Activated naive CD8-positive, alpha-beta T cell treated with anti-CD3 and anti-CD28 coated beads, Interleukin-2, amount 50 U/mL, for 24 hours (primary cell): ENCODE results near the gene ABCC11.
A peak's percentile ranks its signal among the peaks of the same experiment; 100 is the strongest.

Experiments
- ATAC-seq: fragments of 150-1000 bp; cut with Tn5 transposase; one replicate; pipeline ENCODE4 v1.10.0; 2021
- DNase-seq: peaks from one replicate; pipeline ENCODE4 v3.0.0; 2021
- H3K27ac Mint-ChIP-seq: one replicate; pipeline ENCODE4 v1.8.0; 2021; ENCODE audit warnings: mild to moderate bottlenecking, mixed read lengths
- H3K27me3 Mint-ChIP-seq: one replicate; pipeline ENCODE4 v1.8.0; 2021; ENCODE audit warnings: mixed read lengths
- H3K36me3 Mint-ChIP-seq: one replicate; pipeline ENCODE4 v1.8.0; 2021; ENCODE audit warnings: low read depth, mixed read lengths
- H3K4me1 Mint-ChIP-seq: one replicate; pipeline ENCODE4 v1.8.0; 2021; ENCODE audit warnings: mixed read lengths
- H3K4me3 Mint-ChIP-seq: one replicate; pipeline ENCODE4 v1.8.0; 2021; ENCODE audit warnings: mild to moderate bottlenecking, moderate library complexity, mixed read lengths
- H3K9me3 Mint-ChIP-seq: one replicate; pipeline ENCODE4 v1.8.0; 2021; ENCODE audit warnings: mixed read lengths

ABCC11 gene

DNA sequence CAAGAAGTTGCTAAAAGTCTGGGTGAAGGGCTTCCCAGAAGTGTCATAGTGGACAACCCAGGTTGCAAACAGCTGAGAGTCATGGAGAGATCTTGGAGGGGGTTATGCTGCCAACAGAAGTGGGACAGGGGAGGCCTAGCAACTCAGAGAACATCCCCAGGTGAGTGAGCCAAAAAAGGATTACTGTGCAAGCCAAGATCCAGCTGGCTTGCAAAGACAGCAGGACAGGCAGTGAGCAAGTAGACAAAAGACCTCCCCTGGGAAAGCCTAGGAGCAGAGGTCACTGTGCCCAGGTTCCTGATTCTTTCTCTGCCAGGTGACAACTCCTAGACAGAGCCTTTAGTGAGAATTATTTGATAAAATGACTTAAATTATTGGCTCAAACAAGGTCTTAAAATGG lies 12.7 kb downstream of the ABCC11 start:
- ATAC-seq (no peak), DNase-seq (no peak)
- Mint-ChIP-seq H3K4me3 (no peak overlapping the region), H3K36me3 (no peaks in the 10 kb centered on the region), H3K4me1 (peaks cover 22% of the 10 kb centered on the region), H3K27me3 (peaks cover 4% of the 10 kb centered on the region), H3K9me3 (no peaks in the 10 kb centered on the region), H3K27ac (no peak overlapping the region)

DNA sequence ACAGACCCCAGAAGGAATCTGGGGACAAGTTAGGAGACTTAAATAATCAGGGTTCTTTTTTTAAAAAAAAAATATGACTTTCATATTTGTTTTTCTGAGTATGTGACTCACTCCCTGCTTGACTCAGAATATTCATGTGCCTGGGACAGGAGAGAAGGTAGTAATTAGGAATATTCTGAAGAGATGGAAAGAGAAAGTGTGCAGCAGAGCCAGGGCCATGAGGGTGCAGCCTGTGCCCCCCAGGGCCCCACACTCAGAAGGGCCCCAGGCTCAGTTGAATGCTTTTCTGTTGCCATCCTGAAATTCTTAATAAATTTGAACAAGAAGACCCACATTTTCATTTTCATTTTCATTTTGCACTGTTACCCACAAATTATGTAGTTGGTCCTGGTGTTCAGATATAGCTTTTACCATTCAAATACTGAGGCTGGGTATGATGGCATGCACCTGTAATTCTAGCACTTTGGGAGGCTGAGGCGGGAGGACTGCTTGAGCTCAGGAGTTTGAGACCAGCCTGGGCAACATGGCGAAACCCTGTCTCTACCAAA lies 14.8 kb downstream of the ABCC11 start:
- no peaks in the 10 kb centered on the region for H3K9me3 Mint-ChIP-seq

DNA sequence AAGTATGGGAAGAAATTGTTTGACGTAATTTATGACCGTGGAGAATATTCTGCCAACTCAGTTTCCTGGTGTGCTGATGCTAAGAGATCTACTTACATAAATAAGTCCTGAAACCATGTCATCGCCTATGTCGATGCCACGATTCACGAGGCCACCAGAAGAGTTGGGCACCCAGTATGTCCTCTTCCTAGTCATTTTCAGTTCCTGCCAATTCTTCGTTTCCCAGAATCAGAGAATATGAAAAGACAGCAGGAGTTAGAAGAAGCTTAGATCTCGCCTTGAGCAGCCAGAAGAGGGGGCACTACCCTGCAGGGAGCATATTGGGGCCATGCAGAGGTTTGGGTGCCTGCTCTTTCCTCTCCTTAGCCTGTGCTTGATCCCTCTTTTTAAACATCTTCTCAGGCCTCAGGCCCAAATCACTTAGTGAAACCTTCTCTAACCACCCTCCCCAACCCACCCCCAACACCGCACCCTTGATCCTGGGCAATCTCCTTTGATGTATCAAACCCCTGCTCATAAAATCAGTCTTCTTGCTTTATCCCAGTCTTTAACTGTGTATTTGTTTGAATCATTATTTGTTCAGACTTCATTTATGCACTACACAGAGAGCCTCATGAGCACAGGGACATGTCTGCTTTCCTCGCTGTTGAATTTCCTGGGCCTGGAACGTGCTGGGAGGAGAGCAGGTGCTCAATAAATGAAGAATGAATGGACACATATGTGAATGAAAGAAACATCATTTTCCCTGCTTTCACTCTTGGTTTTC lies 15.4 kb downstream of the ABCC11 start:
- Mint-ChIP-seq H3K27ac (peak overlapping the region; percentile 20), H3K36me3 (no peaks in the 10 kb centered on the region), H3K4me3 (peak overlapping the region; percentile 34), H3K4me1 (peaks cover 22% of the 10 kb centered on the region), H3K9me3 (no peaks in the 10 kb centered on the region), H3K27me3 (peaks cover 5% of the 10 kb centered on the region)
- peak; percentile 81 for ATAC-seq
- DNase-seq = peak; percentile 47

More for the DNA sequence above, 14.8 kb downstream of the ABCC11 start:
- Mint-ChIP-seq H3K27ac (peak overlapping the region; percentile 20), H3K4me1 (peaks cover 22% of the 10 kb centered on the region), H3K27me3 (peaks cover 5% of the 10 kb centered on the region), H3K4me3 (peak overlapping the region; percentile 34), H3K36me3 (no peaks in the 10 kb centered on the region)
- ATAC-seq = peak; percentile 51
- no peak for DNase-seq

DNA sequence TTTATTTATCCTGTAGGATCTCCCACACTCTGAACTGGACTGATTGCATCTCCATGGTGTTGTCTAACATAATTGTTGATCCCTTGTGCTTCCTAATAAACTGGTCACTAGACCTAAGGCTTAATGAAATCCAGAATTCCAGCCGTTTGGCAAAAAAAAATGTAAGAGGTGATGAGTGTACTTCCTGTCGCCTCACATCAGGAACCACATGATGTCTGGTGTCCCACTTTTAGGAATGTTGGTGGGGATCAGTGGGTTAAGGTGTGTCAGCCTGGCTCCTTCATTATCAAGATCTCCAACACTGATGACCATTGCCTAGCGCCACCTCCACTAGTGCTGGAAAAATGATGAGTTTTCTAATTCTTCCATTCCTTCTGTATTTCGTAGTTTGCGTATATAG lies 21.9 kb downstream of the ABCC11 start:
- Mint-ChIP-seq H3K27me3 (peaks cover 5% of the 10 kb centered on the region), H3K4me1 (no peaks in the 10 kb centered on the region), H3K36me3 (no peaks in the 10 kb centered on the region), H3K4me3 (no peak overlapping the region), H3K9me3 (no peaks in the 10 kb centered on the region), H3K27ac (no peak overlapping the region)
- DNase-seq = no peak
- no peak for ATAC-seq

DNA sequence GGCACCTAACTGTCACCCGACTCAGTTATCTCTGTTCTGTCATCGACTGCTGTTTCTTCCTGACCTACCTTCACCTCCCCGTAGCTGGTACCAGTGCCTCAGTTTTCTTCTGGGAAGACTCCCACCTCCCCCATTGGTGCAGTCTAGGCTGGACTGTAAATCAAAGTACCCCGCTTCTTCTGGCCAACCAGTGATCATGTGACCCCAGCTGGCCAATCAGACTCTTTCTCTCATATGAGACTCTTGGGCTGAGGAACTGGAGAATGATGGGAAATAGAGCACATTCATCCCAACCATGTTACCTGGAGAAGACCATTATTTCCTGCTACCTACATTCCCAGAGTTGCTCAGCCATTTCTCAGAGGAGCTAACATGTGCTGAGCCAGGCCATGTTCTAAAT lies 23.8 kb downstream of the ABCC11 start:
- DNase-seq = no peak
- Mint-ChIP-seq H3K27ac (no peak overlapping the region), H3K4me1 (no peaks in the 10 kb centered on the region), H3K9me3 (peaks cover 4% of the 10 kb centered on the region), H3K4me3 (no peak overlapping the region), H3K27me3 (no peaks in the 10 kb centered on the region), H3K36me3 (no peaks in the 10 kb centered on the region)
- ATAC-seq = no peak

DNA sequence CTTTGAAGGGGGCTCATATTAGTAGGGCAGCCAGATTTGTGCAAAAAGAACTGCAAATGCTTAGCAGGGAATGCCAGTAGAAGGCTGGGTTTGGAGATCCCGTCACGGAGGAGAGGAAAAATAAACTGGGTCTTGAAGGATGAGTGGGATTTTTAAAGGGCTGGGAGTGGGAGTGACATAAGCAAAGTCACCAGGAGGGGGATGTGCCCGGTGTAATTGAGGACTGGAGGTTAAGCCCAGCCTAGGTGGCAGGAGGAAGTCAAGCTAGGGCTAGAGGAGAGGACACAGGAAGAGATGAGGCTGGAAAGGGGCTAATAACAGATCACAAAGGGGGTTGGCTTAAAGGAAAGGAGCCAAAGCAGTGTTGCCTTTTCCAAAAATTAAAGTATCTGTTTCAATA lies 26.4 kb downstream of the ABCC11 start:
- Mint-ChIP-seq H3K36me3 (no peaks in the 10 kb centered on the region), H3K4me1 (no peaks in the 10 kb centered on the region), H3K27me3 (no peaks in the 10 kb centered on the region), H3K27ac (no peak overlapping the region), H3K4me3 (no peak overlapping the region), H3K9me3 (peaks cover 5% of the 10 kb centered on the region)
- ATAC-seq (no peak), DNase-seq (no peak)

DNA sequence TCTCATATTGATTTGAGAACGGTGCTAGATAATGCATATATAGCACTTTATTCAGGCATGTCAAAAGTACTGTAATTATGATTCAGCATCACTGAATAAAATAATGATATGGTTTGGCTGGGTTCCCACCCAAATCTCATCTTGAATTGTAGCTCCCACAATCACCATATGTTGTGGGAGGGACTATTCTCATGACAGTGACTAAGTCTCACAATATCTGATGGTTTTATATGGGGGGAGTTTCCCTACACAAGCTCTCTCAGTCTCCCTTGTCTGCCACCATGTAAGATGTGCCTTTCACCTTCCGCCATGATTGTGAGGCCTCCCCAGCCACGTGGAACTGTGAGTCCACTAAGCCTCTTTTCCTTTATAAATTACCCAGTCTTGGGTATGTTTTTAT lies 28.9 kb downstream of the ABCC11 start:
- H3K4me3 Mint-ChIP-seq = no peak overlapping the region
- no peak overlapping the region for H3K27ac Mint-ChIP-seq

DNA sequence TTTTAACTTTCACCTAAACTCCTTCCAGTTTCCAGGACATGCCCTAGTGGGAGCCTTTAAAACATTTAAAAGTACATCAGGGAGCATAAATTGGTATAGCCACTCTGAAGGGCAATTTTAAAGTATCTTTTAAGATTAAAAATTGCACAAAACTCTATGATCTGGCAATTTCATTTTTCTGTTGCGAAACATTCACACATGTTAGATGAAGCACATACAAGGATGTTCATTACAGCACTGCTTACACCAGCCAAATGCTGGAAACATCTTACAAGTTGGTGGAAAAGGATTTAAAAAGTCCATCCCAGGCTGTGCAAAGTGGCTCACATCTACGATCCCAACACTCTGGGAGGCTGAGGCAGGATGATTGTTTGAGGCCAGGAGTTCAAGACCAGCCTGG lies 29.6 kb downstream of the ABCC11 start:
- Mint-ChIP-seq H3K27ac (no peak overlapping the region), H3K4me3 (no peak overlapping the region), H3K27me3 (no peaks in the 10 kb centered on the region), H3K9me3 (peaks cover 5% of the 10 kb centered on the region), H3K4me1 (no peaks in the 10 kb centered on the region), H3K36me3 (no peaks in the 10 kb centered on the region)
- ATAC-seq (no peak), DNase-seq (no peak)

More for the DNA sequence above, 28.9 kb downstream of the ABCC11 start:
- peaks cover 5% of the 10 kb centered on the region for H3K9me3 Mint-ChIP-seq
- H3K36me3 Mint-ChIP-seq = no peaks in the 10 kb centered on the region
- H3K27me3 Mint-ChIP-seq = no peaks in the 10 kb centered on the region
- ATAC-seq = no peak
- no peak for DNase-seq
- no peaks in the 10 kb centered on the region for H3K4me1 Mint-ChIP-seq

DNA sequence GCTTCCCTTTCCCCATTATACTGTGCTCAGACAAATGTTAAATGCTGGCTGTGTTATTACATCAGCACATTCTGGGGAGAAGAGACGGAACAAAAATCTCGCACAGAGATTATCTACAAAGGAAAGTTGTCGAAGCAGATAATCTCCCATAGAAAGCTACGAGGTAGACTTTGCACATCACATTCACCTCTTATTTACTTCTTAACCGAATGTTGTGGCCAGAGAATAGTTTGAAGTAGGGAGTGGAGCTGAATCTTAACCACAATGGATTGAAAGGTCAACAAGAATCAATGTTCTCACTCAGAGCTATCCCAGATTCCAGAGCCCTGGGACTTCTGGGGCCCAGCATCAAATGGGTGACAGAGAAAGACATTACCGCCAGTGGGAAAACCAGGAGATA lies 31.6 kb downstream of the ABCC11 start:
- Mint-ChIP-seq H3K27me3 (no peaks in the 10 kb centered on the region), H3K9me3 (peaks cover 5% of the 10 kb centered on the region), H3K4me3 (no peak overlapping the region), H3K27ac (no peak overlapping the region), H3K36me3 (no peaks in the 10 kb centered on the region), H3K4me1 (no peaks in the 10 kb centered on the region)
- ATAC-seq (no peak), DNase-seq (no peak)

DNA sequence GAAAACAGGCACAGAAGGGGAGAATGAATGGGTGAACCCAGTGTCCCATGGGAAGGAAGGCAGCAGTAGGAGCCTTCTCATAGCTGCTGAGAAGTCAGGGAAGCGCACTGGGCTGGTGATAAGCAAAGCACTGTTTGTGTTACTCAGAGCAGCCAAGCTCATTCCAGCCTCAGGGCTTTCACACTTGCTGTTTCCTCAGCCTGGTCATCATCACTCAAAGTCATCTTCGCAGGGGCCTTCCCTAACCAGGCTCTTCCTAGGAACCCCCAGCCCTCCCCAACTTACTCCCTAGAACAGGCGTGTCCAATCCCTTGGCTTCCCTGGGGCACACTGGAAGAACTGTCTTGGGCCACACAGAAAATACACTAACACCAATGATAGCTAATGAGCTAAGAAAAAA lies 35.3 kb downstream of the ABCC11 start:
- no peaks in the 10 kb centered on the region for H3K4me1 Mint-ChIP-seq
- no peak overlapping the region for H3K27ac Mint-ChIP-seq
- no peaks in the 10 kb centered on the region for H3K36me3 Mint-ChIP-seq
- no peak for ATAC-seq
- H3K9me3 Mint-ChIP-seq = no peaks in the 10 kb centered on the region
- peaks cover 5% of the 10 kb centered on the region for H3K27me3 Mint-ChIP-seq
- H3K4me3 Mint-ChIP-seq = no peak overlapping the region
- DNase-seq = no peak

DNA sequence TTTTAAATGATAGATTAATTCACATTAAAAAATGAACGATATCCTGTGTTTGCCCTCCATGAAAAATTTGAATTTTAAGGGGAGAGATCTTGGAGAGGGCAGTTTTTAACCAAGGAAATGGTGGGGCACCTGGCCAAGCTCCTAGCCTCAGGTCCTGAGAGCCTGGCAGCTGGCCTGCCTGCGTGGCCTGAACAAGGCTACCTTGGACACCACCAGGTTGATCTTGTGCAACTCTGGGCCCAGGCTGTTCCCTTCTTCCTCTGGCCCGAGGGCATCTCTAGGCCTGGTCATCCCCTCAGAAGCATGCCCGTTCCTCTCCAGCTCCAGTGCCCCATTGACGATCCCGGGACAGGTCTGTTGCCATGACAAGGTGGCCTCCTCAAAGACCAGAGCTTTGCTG lies 36.6 kb downstream of the ABCC11 start:
- no peak for DNase-seq
- H3K4me3 Mint-ChIP-seq = no peak overlapping the region
- H3K27ac Mint-ChIP-seq = no peak overlapping the region
- H3K27me3 Mint-ChIP-seq = peaks cover 8% of the 10 kb centered on the region
- no peaks in the 10 kb centered on the region for H3K4me1 Mint-ChIP-seq
- no peak for ATAC-seq
- H3K9me3 Mint-ChIP-seq = no peaks in the 10 kb centered on the region
- H3K36me3 Mint-ChIP-seq = no peaks in the 10 kb centered on the region

DNA sequence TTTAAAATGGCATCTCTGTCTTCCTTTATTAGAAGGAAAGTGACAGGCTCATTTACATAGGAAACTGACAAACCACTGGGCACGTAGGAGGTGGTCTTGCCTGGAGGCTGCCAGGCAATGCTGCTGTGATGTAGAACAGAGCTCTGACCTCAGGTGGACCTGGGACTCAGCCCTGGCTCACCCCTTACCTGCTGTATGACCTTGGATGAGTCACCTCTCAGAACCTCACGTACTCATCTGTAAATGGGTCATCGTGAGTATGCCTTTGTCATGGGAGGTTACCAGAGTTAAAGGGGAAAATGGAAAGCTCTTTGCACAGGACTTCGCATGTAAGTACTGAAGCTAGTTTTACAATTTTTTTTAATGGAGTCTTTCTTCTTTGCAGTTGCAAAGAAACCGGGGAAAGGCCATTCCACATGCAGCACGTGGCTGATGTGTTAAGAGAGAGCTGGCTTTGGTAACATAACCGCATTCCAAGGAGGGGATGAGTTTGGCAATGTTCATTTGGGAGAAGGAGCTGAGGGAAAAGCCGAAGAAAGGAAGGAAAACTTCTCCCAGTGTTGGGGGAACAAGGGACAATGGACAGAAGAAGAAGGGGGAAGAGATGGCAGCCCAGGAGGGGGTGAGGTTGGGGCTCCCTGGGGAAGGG lies 40.6 kb downstream of the ABCC11 start:
- no peak for ATAC-seq

DNA sequence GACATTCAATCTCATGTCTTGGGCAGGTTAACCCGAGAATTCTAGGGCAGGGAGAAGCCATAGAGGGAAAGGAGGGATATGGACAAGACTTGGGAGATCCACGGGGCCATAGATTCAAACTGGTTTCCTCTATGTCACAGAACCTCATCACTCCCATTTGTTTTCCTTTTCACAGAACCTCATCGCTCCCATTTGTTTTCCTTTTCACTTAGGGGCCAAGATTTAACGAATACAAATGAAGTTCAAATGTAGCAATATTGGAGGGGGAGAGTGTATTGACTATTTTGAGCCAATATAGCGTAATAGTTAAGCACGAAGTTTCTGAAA lies 42.6 kb downstream of the ABCC11 start:
- Mint-ChIP-seq H3K4me1 (no peaks in the 10 kb centered on the region), H3K4me3 (no peak overlapping the region), H3K9me3 (no peaks in the 10 kb centered on the region), H3K27me3 (peaks cover 12% of the 10 kb centered on the region), H3K36me3 (no peaks in the 10 kb centered on the region), H3K27ac (no peak overlapping the region)
- no peak for DNase-seq
- ATAC-seq = no peak

More for the DNA sequence above, 40.6 kb downstream of the ABCC11 start:
- Mint-ChIP-seq H3K27me3 (peaks cover 12% of the 10 kb centered on the region), H3K27ac (no peak overlapping the region), H3K4me3 (no peak overlapping the region), H3K4me1 (no peaks in the 10 kb centered on the region), H3K9me3 (no peaks in the 10 kb centered on the region), H3K36me3 (no peaks in the 10 kb centered on the region)
- no peak for DNase-seq

DNA sequence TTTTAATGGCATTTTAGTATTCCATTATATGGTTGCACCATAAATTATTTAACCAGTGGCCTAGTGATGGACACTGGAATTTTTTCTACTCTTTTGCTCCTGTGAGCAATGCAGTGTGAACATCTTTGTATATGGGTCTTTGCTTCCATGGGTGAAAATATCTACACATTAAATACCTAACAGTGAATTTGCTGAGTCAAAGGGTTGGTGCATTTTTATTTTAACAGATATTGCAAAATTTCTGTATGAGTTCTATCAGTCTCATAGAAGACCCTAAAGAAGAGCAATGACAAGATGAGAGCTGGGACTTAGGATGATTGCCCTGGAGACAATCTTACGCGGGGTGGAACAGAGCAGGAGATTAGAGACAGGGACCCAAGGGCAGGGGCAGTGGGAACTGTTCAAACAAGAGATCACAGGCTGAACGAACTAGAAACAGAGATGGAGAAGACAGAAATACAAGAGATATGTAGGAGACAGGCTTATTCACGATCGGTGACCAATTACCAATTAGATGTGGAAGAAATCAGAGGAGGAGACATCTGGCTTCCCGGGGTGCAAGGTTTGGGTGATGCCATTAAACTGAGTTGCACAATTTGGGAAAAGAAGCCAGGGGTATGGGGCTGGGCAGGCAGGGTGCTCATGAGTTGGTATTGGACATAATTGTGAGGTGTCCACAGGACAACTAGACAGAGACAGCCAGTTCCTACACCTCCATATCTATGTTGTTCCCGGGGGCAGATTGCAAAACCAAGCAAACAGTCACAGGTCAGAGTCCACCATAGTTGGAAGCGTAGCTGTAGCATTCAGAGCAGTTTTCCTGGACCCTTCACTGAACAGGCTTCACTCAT lies 43.1 kb downstream of the ABCC11 start:
- Mint-ChIP-seq H3K27me3 (peaks cover 12% of the 10 kb centered on the region), H3K4me3 (no peak overlapping the region), H3K36me3 (no peaks in the 10 kb centered on the region), H3K4me1 (no peaks in the 10 kb centered on the region), H3K9me3 (no peaks in the 10 kb centered on the region), H3K27ac (no peak overlapping the region)
- ATAC-seq (no peak), DNase-seq (no peak)
